NCI-H345 (cell line): Measurements from ENCODE around the gene GLIS1.

Experiments used
- DNase-seq: peaks from one replicate; lab custom pipeline; 2025; lab: John Stamatoyannopoulos, UW

GLIS1 gene

DNA sequence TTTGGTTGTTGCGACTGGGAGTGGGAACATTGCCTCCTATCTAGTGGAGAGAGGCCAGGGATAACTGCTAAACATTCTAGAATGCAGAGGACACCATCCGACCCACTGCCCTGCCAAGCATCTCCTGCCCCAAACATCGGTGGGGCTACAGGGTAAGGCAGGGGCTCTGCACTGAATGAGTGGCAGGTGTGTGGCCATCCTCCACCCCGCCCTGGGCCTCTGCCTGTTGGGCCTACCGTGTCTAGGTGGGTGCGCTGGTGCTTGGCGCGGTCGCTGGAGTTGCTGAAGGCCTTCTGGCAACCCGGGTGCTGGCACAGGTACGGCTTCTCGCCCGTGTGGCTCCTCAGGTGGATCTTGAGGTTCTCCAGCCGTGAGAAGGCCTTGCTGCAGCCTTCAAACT, 209.4 kb downstream of the GLIS1 start:
- DNase-seq = no peak

DNA sequence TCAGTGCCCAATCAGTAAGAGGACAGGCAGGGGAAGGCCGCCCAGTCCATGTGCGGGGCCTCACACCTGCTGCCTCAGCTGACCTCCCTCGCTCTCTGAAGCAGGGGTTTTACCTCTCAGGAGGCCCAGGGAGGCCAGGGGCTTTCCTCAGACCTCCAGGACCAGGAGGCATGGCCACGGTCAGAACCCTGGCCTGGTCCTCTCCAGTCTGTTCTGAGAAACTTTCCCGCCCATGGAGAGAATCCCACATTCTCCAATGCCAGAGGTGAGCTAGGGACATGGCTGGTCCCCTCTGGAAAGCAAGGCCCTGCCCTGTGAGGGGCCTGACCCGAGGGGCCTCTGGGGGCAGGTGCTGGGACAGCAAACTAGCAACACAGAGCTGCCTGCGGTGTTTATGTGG, 211.6 kb downstream of the GLIS1 start:
- no peak for DNase-seq

GRCh38 chr1:53526451-53527101, 212.4 kb downstream of the GLIS1 start:
- no peak for DNase-seq

DNA sequence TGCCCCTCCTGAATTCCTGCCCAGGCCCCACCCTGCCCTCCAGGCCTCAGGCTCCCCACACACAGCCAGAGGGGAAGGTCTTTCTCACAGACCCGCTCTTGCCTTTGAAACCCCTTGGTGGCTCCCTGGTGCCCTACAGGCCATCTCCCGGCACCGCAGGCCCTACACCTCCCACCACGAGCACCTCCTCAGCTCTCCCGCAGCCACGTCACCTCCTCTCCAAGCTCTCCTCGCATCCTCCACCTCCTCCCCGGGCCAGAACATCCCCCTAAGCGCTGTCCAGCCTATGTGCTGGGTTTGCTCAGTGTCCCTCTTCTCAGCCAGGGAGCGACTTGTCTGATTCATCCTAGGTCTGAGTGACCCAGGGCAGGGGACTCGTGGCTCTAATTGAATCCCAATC, 213.4 kb downstream of the GLIS1 start:
- no peak for DNase-seq

GRCh38 chr1:53524428-53525375, 214.3 kb downstream of the GLIS1 start:
- peak; percentile 22 for DNase-seq

GRCh38 chr1:53521924-53522552, 216.9 kb downstream of the GLIS1 start:
- DNase-seq = no peak

DNA sequence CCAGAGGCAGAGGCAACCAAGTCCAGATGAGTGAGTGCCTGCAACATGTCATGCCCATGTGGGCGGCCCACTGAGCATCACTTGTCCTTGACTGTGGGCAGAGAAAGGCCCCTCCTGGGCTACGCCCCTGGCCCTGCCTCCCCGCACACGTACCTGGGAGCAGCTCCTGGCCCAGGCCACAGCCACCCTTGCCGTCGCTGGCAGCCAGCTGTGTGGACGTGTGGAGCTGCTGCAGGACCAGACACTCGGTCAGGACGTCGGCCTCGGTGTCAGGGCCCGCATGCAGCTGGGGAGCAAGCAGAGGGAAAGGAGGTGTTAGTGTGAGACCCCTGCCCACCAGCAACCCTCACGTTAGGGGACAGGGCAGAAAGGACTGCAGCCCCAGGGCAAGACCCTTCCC, 218.5 kb downstream of the GLIS1 start:
- DNase-seq = no peak

GRCh38 chr1:53519421-53519820, 219.5 kb downstream of the GLIS1 start:
- no peak for DNase-seq

- no peak for DNase-seq
Measured at GRCh38 chr1:53518775-53519174, 220.2 kb downstream of the GLIS1 start.

DNA sequence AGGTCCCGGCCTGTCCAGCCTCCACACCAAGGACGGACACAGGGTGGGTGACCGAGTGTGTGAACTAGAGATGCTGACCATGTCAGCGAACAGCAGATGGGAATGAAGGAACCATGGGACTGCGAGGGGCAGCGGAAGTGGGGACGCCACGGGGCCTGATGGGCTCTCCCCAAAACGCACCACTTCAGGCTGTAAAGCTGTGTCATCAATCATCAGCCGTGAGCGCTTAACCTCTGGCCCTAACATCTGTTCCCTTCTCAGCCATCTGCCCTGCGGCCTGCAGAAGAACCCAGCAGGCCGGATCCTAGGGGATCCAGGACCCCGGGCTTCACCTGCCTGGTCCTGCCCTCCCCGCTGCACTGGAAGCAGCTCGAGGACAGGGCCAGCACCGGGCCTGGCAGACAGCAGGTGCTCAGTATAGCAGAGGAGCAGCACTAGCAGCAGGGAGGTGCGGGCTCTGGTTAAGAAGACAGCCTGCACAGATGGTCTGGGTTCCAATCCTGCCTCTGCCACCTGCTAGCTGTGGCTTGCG, 221.1 kb downstream of the GLIS1 start:
- DNase-seq = no peak

DNA sequence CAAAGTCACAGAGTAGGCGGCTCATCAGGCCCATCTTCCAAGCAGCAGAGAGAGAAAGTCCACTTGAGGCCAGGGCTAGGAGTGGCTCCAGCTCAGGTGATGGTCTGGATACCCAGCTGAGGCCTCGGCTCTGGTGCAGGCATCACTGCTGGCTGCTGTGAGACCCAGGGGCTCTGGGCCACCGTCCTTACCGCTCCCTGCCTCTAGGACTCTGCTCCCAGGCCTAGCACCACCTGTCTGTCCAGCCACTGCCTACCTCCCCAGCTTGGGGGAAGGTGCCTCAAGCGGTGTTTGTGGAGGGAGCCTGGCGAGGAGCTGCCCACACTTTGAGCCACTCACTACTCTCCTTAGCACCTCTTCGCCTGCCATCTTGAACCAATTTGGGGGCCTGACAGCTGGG, 221.9 kb downstream of the GLIS1 start:
- no peak for DNase-seq

DNA sequence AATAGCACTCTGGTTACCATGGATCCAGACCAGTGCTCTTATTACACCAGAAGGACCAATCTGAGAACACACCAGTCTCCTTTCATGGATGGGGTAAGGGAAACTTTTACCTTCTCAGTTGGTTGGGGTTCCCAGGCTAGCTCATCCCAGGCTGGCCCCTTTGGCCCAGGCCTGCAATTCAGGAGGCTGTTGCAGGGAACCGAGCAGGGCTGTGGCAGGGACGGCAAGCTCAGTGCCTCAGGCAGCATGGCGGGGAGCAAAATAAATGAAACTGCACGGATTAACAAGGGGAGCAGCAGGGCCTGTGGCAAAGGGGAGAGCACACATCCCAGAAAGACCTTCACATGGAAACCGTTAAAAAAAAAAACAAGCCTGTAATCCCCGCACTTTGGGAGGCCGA, 222.8 kb downstream of the GLIS1 start:
- no peak for DNase-seq

DNA sequence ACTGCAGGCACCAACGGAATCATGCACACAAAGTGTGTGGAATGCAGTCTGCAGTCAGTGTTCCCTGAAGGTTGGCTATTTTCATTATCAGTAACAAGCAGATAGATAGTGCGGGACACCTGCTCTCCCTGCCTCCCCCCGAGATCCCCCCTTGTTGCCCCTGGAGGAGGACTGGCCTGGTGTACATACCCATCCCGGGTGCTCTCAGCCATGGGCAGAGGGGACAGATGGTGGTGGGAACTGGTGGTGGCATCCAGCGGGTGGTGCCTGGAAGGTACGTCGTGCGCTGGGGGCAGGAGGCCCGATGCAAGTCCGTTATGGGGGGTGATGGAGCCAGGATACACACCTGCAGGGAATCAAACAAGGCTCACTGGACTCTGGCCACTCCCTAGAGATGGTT, 224.5 kb downstream of the GLIS1 start:
- DNase-seq = no peak

- DNase-seq = no peak
Measured at GRCh38 chr1:53513846-53514245, 225.1 kb downstream of the GLIS1 start.

DNA sequence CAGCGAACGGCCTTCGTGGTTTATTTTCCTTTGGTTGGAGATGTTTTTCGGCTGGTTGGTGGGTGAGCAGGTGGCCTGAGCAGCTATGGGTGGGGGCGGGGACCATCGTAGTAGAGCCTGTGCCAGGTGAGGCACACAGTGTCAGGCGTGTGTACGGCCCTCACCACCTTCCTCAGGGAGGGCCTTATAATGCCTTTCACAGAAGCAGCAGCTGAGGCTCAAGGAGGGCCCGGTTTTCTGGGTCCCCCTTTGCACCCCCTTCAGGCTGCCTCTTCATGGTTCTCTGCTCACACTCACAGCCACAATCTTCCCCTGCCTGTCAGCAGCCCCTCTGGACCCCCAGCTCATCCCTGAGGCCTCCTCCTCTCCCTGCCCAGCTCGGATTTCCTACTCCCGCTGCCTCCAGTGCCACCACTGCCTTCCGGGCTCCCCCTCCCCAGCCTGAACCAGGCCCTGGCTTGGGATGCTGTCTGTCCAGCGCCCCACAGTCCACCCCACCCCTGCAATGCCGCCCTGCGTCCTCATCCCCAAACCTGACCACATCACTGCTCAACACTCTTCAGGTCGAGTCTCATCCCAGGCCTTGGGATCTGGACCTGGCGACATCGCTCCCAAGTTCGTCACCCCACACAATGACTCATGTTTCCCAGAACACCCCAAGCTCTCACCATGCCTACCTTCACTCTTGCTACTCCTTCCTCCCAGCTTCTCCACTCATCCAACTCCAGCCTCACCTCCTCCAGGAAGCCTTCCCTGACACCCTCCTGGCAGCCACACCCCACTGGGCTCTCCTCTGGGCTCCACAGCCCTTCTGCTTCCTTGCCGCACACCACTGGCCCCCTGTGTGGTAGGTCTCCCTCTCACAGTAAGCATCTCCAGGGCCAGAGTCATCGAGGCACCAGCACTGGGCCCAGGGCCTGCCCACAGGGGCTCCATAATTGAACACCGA, 225.9 kb downstream of the GLIS1 start:
- peak; percentile 74 for DNase-seq

DNA sequence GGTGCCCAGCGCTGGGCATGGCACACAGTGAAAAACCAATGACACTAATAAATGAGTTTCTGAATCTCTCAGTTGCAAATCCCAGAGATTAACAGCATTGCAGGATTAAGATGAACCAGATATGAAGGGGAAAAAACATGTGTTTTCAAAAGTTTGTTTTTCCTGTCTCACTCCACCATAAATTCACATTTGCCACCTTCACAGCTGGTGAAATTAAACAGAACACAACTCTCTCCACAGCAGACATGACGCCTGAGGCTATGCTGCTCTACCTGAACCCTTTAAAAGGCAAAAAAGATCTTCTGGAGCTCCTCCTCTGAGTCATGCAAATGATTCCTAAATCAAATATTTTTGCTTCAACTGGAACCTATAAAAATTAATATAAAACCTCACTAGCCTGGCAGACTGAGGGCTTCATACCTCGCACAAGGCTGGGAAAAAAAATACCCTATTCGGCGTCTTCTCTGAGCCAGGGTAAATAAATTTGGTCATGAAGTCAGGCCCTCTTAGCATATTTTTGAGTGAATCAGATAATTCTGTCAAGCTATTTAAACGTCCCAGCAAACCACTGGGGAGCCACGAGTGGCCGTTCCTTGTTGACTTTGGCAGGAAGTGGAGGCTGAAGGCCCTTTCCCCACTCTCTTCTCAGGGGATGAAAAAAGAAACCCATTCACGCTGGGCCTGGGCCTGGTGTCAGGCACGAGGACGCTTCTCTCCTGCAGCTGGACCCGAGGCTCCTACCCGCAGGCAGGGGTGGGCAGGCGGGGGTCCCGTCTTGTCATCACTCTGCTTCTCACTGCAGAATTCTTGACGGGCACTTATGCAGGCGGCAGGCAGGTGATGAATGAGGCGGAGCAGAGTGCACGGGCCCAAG, 226.8 kb downstream of the GLIS1 start:
- peak; percentile 74 for DNase-seq

DNA sequence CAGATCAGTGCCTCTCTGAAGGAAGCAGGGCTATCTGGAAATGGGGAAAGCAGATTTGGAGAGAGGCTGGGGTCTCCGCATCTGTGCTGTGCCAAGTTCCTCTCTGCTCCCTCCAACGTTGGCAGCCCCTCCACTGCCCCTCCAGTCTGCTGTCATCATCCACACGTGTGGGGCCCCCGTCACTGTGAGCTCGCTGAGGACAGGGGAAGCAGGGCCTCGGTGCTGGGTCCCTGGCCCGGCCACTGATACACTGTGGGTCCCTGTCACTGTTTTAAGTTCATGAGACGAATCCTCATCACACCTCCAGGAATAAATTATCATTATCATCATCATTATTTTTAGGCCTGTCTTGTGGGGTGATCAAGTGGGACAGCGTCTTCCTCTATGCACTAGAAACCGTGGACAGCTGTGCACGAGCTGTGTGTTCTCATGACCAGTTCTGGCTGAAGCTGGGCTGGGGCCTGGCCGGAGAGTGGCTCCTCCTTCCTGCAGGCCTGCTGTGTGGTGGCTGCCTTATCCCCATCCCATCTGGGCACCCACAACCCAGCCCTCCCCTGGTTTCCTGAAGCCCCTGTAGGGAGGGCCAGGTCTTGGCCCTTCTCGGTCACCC, 227.5 kb downstream of the GLIS1 start:
- no peak for DNase-seq

DNA sequence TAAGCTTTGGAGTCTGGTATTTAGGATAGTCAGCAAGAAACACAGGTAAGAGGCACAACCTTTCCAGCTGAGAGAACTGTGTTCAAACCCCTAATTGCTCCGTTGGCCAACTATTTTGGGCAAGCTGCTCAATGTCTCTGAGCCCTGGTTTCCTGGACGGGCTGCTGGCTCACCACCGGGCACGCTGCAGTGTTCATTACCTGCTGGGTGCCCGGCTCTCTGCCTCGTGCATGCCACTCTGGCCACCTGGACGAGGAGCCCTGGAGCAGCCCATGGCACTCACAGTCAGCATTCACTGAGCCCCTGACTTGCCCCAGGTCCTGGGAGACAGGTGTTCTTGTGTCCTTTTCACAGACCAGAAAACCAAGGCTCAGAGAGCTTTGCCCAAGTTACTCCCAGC, 228.7 kb downstream of the GLIS1 start:
- DNase-seq = no peak

DNA sequence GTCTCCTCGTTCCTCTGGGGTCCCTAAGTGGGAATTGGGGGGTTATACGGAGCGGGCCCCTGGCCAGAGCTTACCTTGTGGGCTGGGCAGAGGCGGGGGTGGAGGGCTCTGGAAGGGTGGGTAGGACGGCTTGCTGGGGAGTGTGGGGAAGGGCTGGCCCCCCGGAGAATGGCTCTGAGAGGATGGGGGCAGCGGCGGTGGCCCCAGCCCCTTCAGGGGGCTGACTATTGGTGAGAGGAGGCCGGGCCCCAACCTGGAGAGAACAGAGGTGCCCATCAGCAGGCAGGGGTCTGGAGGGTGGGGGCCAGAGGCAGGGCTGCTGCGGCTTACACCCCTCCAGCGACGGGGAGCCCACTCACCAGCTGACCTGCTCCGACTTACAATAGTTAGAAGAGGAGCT, 229.2 kb downstream of the GLIS1 start:
- no peak for DNase-seq

- DNase-seq = no peak
Measured at GRCh38 chr1:53508991-53509666, 229.8 kb downstream of the GLIS1 start.
